HuH-7.5 (cell line): ENCODE results near the gene SMAD7.

Experiments
- DNase-seq: peaks from one replicate; pipeline ENCODE4 v3.0.0; 2011; ENCODE audit warnings: low spot score

SMAD7 gene, protein sequence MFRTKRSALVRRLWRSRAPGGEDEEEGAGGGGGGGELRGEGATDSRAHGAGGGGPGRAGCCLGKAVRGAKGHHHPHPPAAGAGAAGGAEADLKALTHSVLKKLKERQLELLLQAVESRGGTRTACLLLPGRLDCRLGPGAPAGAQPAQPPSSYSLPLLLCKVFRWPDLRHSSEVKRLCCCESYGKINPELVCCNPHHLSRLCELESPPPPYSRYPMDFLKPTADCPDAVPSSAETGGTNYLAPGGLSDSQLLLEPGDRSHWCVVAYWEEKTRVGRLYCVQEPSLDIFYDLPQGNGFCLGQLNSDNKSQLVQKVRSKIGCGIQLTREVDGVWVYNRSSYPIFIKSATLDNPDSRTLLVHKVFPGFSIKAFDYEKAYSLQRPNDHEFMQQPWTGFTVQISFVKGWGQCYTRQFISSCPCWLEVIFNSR

DNA sequence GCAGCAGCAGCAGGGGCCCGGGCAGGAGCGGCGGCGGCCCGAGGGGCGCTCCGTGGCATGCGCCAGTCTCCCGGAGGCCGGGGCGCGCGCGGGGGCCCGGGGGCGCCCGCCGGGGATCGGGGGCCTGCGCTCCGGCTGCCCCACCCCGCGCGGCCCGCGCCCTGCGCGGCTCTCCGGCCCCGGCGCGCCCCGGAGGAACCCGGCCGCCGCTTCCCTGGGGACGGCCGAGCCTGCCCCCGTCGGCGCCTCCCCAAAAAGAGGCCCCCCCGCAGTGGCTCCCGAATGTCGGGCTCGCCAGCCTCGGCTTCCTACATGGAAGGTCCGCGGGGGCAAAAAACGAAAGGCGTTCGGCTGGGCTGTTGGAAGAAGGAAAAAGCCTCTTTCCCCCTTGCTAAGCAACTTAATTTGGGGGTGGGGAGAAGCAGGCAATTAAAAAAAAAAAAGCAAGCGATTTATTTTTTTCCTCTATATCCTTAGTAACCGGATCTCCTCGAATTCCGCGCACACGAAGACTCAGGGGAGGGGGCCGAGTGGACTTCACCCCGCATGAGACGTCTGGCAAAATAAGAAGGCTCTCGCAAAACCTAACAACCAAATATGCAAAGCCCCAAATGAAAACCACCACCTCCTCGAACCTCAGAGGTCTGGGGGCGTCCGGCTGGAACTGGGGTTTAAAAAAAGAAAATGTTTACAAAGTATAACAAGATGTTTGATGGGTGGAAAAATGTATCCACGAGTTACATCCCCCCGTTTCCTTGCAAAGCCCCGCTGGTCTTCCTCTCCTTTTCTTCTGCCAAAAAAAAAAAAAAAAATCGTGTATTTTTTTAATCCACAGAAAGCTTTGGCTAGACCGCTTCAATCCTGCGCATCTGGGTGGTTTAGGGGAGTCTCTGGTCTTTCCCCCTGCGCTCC is at the start of gene SMAD7:
SMAD7 (minus strand) TSS at position 430 of the 912 bp plus-strand sequence. CDS start 541 bp downstream, outside the sequence.
- DNase-seq, result no peak

GRCh38 chr18:48999569-48999968 is 48.8 kb upstream of the SMAD7 start:
- no peak for DNase-seq

GRCh38 chr18:48997985-48998831 is 47.4 kb upstream of the SMAD7 start:
- DNase-seq, result no peak

- DNase-seq, result no peak
Measured at GRCh38 chr18:48997681-48997984, 46.9 kb upstream of the SMAD7 start.

DNA sequence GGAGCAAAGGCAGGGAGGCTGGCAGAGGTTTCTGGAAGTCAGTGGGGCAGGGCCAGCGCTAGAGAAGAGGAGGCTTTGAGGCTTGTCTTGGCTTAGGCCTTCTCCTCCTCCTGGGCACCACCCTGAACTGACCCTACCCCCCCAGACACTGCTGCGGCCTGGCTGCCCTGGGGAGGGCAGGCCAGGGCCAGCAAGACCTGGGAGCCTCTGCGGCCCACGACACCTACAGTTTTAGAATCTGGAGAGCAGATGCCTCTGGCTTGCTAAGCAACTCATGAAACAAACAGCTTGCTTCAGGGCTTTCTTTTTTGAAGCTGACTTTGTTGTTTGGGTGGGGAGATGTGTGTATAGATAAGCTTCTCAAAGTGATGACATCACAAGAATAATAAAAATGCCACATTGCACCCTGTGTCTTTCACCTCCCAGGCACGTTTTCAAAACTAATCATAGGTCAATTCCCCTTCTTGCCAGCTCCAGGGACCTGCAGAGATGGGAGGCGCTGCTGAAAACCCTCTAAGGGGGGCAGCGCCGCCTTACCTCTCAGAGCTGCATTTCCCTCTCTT is 46.2 kb upstream of the SMAD7 start:
- DNase-seq, result no peak

GRCh38 chr18:48996041-48996440 is 45.3 kb upstream of the SMAD7 start:
- no peak for DNase-seq

DNA sequence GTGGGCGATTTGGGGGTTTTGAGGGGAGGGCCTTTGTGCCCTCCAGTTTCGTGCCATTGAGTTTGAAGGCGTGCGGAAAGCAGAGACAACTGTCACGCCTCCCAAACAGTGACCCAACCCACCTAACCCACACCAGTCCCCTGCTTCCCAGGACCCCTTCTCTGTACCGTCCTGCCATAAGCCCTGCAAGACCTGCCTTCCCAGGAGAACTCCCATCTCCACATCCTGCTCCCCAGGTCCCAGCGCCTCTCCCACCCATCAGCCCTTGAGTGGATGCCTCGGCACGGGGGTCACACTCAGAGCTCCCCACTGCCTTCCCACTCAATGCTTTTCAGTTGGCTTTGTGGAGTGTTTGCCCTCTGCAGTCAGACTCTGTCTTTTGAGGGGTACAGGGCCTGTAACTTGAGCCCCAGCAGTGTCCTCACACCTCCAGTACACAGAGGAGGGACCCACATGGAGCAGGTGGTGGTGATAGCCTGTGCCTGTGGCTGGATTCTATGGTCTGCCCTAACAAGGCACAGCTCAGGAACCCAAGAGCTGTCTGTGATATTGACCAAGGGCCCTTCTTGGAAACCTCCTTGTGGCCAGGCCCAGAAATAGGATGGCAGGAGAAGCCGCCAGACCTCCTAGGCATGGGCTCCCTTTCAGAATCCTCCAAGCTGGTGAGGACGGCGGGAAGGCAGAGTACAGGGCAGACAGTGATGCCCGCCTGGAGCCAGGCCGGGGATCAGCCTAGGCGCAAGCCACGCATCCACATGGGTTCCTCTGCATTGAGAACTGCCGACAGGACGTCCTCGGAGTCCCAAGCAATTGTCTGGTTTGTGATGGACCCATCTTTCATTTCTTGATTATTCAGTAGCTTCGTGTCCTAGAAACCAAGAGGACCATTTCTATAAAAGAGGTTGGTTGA is 44.4 kb upstream of the SMAD7 start:
- no peak for DNase-seq

GRCh38 chr18:48994044-48994651 is 43.4 kb upstream of the SMAD7 start:
- DNase-seq, result no peak

- no peak for DNase-seq
Measured at GRCh38 chr18:48993586-48993985, 42.8 kb upstream of the SMAD7 start.

- DNase-seq, result no peak
Measured at GRCh38 chr18:48992791-48993555, 42.2 kb upstream of the SMAD7 start.

GRCh38 chr18:48992133-48992532 is 41.4 kb upstream of the SMAD7 start:
- no peak for DNase-seq

DNA sequence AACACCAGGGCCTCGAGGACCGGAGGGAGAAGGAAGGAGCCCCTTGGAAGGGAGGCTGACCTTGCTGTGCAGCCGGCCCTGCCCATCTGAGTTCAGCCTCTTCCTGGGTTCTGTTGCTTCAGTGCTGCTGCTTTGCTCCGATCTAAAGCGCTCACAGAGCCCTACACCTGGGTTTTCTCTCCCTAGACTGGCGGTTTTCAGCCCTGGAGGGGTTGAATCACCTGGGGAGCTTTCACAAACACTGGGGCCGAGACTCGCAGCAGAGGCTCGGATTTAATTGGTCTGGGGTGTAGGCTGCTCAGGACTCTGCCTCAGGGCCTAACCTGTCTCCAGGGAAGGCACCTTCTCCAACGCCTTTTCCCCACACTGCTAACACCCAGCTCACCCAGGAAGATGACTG is 40.9 kb upstream of the SMAD7 start:
- no peak for DNase-seq

DNA sequence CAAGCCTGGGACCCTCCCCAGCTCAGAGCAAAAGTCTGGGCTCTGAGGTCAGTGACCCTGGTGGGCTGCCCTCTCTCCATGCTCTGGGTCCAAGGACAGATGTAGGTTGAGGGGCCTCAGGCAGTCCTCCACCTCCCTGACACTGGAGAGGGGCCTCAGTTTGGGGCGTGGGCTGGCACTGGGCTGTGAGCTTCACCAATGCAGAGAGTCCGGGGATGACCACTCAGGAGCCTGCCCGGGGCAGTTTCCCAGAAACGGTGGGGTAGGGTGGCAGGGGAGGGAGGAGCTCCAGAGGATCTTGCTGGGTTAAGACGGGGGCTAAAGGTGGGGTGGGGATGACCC is 40.5 kb upstream of the SMAD7 start:
- DNase-seq, result no peak

GRCh38 chr18:48990481-48991318 is 39.9 kb upstream of the SMAD7 start:
- no peak for DNase-seq

DNA sequence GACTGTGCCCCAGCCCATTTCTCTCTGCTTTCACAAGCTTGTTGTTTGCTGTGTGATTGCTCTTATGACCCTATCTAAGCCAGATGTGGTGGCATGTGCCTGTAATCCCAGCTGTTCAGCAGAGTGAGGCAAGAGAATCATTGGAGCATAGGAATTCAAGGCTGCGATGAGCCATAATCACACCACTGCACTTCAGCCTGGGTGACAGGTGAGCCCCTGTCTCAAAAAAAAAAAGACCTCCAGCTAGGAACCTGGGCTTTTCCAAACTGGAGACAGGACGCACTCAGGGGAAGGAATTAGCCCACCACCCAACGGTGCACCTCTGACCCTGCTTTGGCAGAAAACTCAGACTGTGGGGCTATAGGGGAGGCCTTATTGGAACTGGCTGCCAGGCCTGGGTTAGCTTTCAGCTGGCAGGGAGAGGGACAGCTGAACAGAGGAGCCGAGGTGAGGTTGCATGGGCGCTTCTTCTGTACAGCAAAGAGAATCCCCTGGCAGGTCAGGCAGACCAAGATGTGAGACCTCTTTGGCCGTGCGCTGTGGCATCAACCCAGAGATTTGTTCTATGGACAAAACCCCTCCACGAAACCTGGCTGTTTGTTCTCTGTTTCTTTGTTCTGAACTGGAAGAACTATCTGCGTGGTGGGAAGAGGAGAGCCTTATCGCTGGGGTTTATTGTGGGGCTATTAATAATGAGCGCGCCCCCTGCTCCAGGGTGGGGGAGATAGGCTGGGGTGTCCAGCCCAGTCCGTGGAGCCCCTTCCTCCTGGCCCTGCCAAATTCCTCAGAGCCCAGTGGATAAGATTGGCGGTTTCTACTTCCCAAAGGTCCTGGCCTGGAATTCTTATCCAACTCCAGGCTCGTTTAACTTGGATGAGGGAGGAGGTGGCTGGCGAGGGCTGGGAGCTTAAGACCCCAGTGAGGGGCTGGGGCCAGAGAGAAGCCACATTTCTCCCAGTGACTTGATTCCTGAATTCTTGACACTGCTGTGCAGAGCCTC is 38.8 kb upstream of the SMAD7 start:
- DNase-seq, result no peak

GRCh38 chr18:48988508-48989303 is 37.9 kb upstream of the SMAD7 start:
- DNase-seq, result no peak

GRCh38 chr18:48987821-48988220 is 37.1 kb upstream of the SMAD7 start:
- no peak for DNase-seq
